ENCODE results near the gene MED26. TPM values are rescaled to one million over a fixed set of nuclear protein-coding genes. Genes with fewer than 3 reads are reported as not detected.
A peak's percentile ranks its signal among the peaks of the same experiment; 100 is the strongest.

Gene MED26
- total and polyA plus RNA-seq, 9 of the 15 experiments (the other 6 are each of a cell fraction or from before 2014, with no cell fraction given): 0.71 to 15.1 (median 6.2) TPM

- in situ Hi-C loops (cut with MboI): no loop called here
- DNase-seq (ENCODE audit: extremely low read depth in 1 of 4, low spot score in 3 of 4): no peak
- POLR2A ChIA-PET: interaction anchor here (0.8 to 1.8 kb wide), 3 partner anchors 8 to 37 kb away, joined by 3 to 5 read pairs (median 3); no protein-coding TSS in a partner anchor
- H3K9me3 ChIP-seq (replicated peaks; ENCODE audit: control insufficient read depth, insufficient read depth, low read depth, low read length): no peaks in the 10 kb centered on the region
- H3K4me3 ChIP-seq: no peak overlapping the region
- H3K4me1 ChIP-seq (replicated peaks in 1 of 2; ENCODE audit: control insufficient read depth in 2 of 2, insufficient read depth in 2 of 2, low read length in 2 of 2): peaks cover 3 to 9% of the 10 kb centered on the region in 2 experiments; a peak in 4 of 5 replicates
- peaks cover 96% of the 10 kb centered on the region for H4K20me1 ChIP-seq (replicated peaks; ENCODE audit: control insufficient read depth, insufficient read depth, low read length)
- peaks cover 9% of the 10 kb centered on the region for H3K9me1 ChIP-seq (ENCODE audit: control insufficient read depth, insufficient read depth, low read length)
- H3K9ac ChIP-seq (ENCODE audit: insufficient read depth in 1 of 2, low read depth in 2 of 2, low read length in 2 of 2): peak overlapping the region in 1 of 2 experiments; percentile 14; a peak in 1 of 4 replicates
- 64% methylated on average over 5 of the region's 7 CpGs for WGBS (ENCODE audit: insufficient coverage, low coverage, missing lambda C conversion rate)
- H2AFZ ChIP-seq (ENCODE audit: low read depth, low read length): no peak overlapping the region
- BruUV-seq (replicated peaks): no TSS peak
- no peak for FAIRE-seq
- ATAC-seq: no peak
- no peak overlapping the region for H3K27ac ChIP-seq (ENCODE audit: extremely low read depth, low read depth, low read length)
- intact Hi-C loops (cut with micrococcal nuclease): loop anchor here (10.0 kb wide), 1 partner anchor 76 kb away; the partner anchor contains the start of gene CHERP
- CTCF ChIA-PET (ENCODE audit: low intra/inter-chr PET ratio): no interaction called here
- H3K27me3 ChIP-seq (ENCODE audit: control insufficient read depth in 2 of 2, insufficient read depth in 2 of 2, low read length in 2 of 2): no peaks in the 10 kb centered on the region
- peaks cover 46% of the 10 kb centered on the region for H3K36me3 ChIP-seq (ENCODE audit: control insufficient read depth, insufficient read depth, low read length)
- H3K79me2 ChIP-seq (ENCODE audit: control insufficient read depth, insufficient read depth, low read length): peaks cover 100% of the 10 kb centered on the region
- no peak overlapping the region for H3K4me2 ChIP-seq (ENCODE audit: insufficient read depth, low read length)
- TF ChIP-seq U2AF1 (optimal IDR thresholded peaks at IDR 0.05; ENCODE audit: low read depth, low read length) (no peak), ETS2 (tag; IDR thresholded peaks at IDR 0.05; ENCODE audit: borderline replicate concordance, poor library complexity, severe bottlenecking) (no peak), ZNF277 (CRISPR knock-in tag; IDR thresholded peaks at IDR 0.05; ENCODE audit: borderline replicate concordance) (no peak), MTA1 (IDR thresholded peaks at IDR 0.05; ENCODE audit: borderline replicate concordance) (no peak), BMI1 (IDR thresholded peaks at IDR 0.05; ENCODE audit: low read length) (no peak), ZBTB12 (CRISPR knock-in tag; IDR thresholded peaks at IDR 0.05) (no peak), CEBPB (tag; IDR thresholded peaks at IDR 0.05) (no peak), ZNF239 (CRISPR knock-in tag; IDR thresholded peaks at IDR 0.05) (no peak), KDM2B (CRISPR knock-in tag; IDR thresholded peaks at IDR 0.05) (no peak), ZNF511 (CRISPR knock-in tag; IDR thresholded peaks at IDR 0.05) (no peak), EWSR1 (IDR thresholded peaks at IDR 0.05; ENCODE audit: borderline replicate concordance, low read depth, partially characterized antibody) (no peak), HNRNPLL (IDR thresholded peaks at IDR 0.05; ENCODE audit: low read depth, low read length, poor library complexity, severe bottlenecking) (no peak), SMARCA4 (IDR thresholded peaks at IDR 0.05) (no peak), PREB (CRISPR knock-in tag; IDR thresholded peaks at IDR 0.05) (no peak), UBTF (IDR thresholded peaks at IDR 0.05; ENCODE audit: borderline replicate concordance in 1 of 2, low read depth in 2 of 2, low read length in 2 of 2) (no peak)
Measured at GRCh38 chr19:16621165-16621800, 6.7 kb downstream of the MED26 start.

All from K562 (cell line).